MCF 10A (cell line): Measurements from ENCODE around the gene APLF. TPM values are rescaled to one million over a fixed set of nuclear protein-coding genes. Genes with fewer than 3 reads are reported as not detected.

ENCODE experiments used
- BruUV-seq: library from RNA; stranded (reverse); fragments of 400-500 nt; replicated peaks from 2 replicates; lab custom pipeline; 2021; lab: Mats Ljungman, UMichigan
- CTCF ChIA-PET: fragments of 300-600 bp; sonication (Branson Sonifier 250); formaldehyde crosslinking; extraction: SDS; loops from one replicate; lab custom pipeline; 2021; ENCODE audit warnings: antibody characterized with exemption, inconsistent platforms; lab: Yijun Ruan, JAX
- POLR2A ChIA-PET: fragments of 300-600, 350-650 bp; sonication (Branson Sonifier 250); formaldehyde crosslinking; extraction: SDS; loops from one replicate; lab custom pipeline; 2020; ENCODE audit warnings: antibody characterized with exemption, inconsistent platforms; lab: Yijun Ruan, JAX
- DNase-seq: peaks from one replicate; pipeline ENCODE4 v3.0.0-alpha.2; 2018; ENCODE audit not compliant: unreplicated experiment
- H3K27ac Mint-ChIP-seq: one replicate; pipeline ENCODE4 v1.8.0; 2022; ENCODE audit warnings: mild to moderate bottlenecking, low read depth, mixed read lengths; ENCODE audit not compliant: unreplicated experiment
- H3K27me3 Mint-ChIP-seq: one replicate; pipeline ENCODE4 v1.8.0; 2022; ENCODE audit warnings: mixed read lengths; ENCODE audit not compliant: insufficient read depth, unreplicated experiment
- H3K36me3 Mint-ChIP-seq: one replicate; pipeline ENCODE4 v1.8.0; 2022; ENCODE audit warnings: mild to moderate bottlenecking, moderate library complexity, mixed read lengths; ENCODE audit not compliant: insufficient read depth, unreplicated experiment
- H3K4me1 Mint-ChIP-seq: one replicate; pipeline ENCODE4 v1.8.0; 2022; ENCODE audit warnings: mixed read lengths; ENCODE audit not compliant: insufficient read depth, unreplicated experiment
- H3K4me3 Mint-ChIP-seq: one replicate; pipeline ENCODE4 v1.8.0; 2022; ENCODE audit warnings: mild to moderate bottlenecking, moderate library complexity, mixed read lengths; ENCODE audit not compliant: unreplicated experiment
- H3K9me3 Mint-ChIP-seq: one replicate; pipeline ENCODE4 v1.8.0; 2022; ENCODE audit warnings: mixed read lengths; ENCODE audit not compliant: unreplicated experiment
- CTCF ChIP-seq: fragments of 200-600 bp; IDR thresholded peaks from one replicate; pipeline ENCODE4 v1.8.0; 2022; ENCODE audit warnings: antibody characterized with exemption, mild to moderate bottlenecking; ENCODE audit not compliant: unreplicated experiment
- intact Hi-C: fragments of 100-400 bp; cut with micrococcal nuclease; formaldehyde crosslinking; loops from 2 replicates; pipeline ENCODE4 v1.14.1; 2022
- total RNA-seq: library from RNA; stranded (reverse); gene quantifications from 2 replicates; pipeline ENCODE4 v1.2.3, GENCODE V29; 2022

The APLF gene
- total RNA-seq, 1 experiment from 2014 or later, result 4.0 TPM

GRCh38 chr2:68505603-68506159 is 38.3 kb downstream of the APLF start:
- H3K9me3 Mint-ChIP-seq, result no peaks in the 10 kb centered on the region
- CTCF ChIA-PET, result no interaction called here
- no peaks in the 10 kb centered on the region for H3K36me3 Mint-ChIP-seq
- no peaks in the 10 kb centered on the region for H3K27me3 Mint-ChIP-seq
- no peak overlapping the region for H3K27ac Mint-ChIP-seq
- no TSS peak for BruUV-seq
- intact Hi-C loops, result no loop called here
- H3K4me3 Mint-ChIP-seq, result no peak overlapping the region
- DNase-seq, result no peak
- H3K4me1 Mint-ChIP-seq, result no peaks in the 10 kb centered on the region
- TF ChIP-seq CTCF, result no peak
- POLR2A ChIA-PET, result interaction anchor here (1.2 kb wide), 1 partner anchor 8 kb away, joined by 3 read pairs; no protein-coding TSS in a partner anchor

GRCh38 chr2:68506170-68506569 is 38.8 kb downstream of the APLF start:
- H3K27me3 Mint-ChIP-seq, result no peaks in the 10 kb centered on the region
- no peak overlapping the region for H3K27ac Mint-ChIP-seq
- no peak overlapping the region for H3K4me3 Mint-ChIP-seq
- BruUV-seq, result no TSS peak
- ChIA-PET POLR2A (interaction anchor here (1.2 kb wide), 1 partner anchor 8 kb away, joined by 3 read pairs; no protein-coding TSS in a partner anchor), CTCF (no interaction called here)
- no peaks in the 10 kb centered on the region for H3K36me3 Mint-ChIP-seq
- intact Hi-C loops, result no loop called here
- no peak for DNase-seq
- TF ChIP-seq CTCF, result no peak
- no peaks in the 10 kb centered on the region for H3K9me3 Mint-ChIP-seq
- H3K4me1 Mint-ChIP-seq, result no peaks in the 10 kb centered on the region

GRCh38 chr2:68512326-68512725 is 44.9 kb downstream of the APLF start:
- no TSS peak for BruUV-seq
- no peak for TF ChIP-seq CTCF
- no peaks in the 10 kb centered on the region for H3K36me3 Mint-ChIP-seq
- no peak overlapping the region for H3K4me3 Mint-ChIP-seq
- H3K27me3 Mint-ChIP-seq, result no peaks in the 10 kb centered on the region
- POLR2A ChIA-PET, result interaction anchor here (1.0 kb wide), 1 partner anchor 11 kb away, joined by 3 read pairs; no protein-coding TSS in a partner anchor
- intact Hi-C loops, result no loop called here
- H3K9me3 Mint-ChIP-seq, result no peaks in the 10 kb centered on the region
- DNase-seq, result no peak
- H3K4me1 Mint-ChIP-seq, result no peaks in the 10 kb centered on the region
- CTCF ChIA-PET, result interaction anchor here (1.1 to 1.4 kb wide), 2 partner anchors 83 to 197 kb away, joined by 3 to 5 read pairs; no protein-coding TSS in a partner anchor
- H3K27ac Mint-ChIP-seq, result no peak overlapping the region

GRCh38 chr2:68512966-68513365 is 45.6 kb downstream of the APLF start:
- H3K9me3 Mint-ChIP-seq, result no peaks in the 10 kb centered on the region
- no peak for TF ChIP-seq CTCF
- H3K4me3 Mint-ChIP-seq, result no peak overlapping the region
- BruUV-seq, result no TSS peak
- intact Hi-C loops, result no loop called here
- H3K27ac Mint-ChIP-seq, result no peak overlapping the region
- no peaks in the 10 kb centered on the region for H3K36me3 Mint-ChIP-seq
- POLR2A ChIA-PET, result interaction anchor here (1.0 kb wide), 1 partner anchor 11 kb away, joined by 3 read pairs; no protein-coding TSS in a partner anchor
- DNase-seq, result no peak
- no peaks in the 10 kb centered on the region for H3K27me3 Mint-ChIP-seq
- no peaks in the 10 kb centered on the region for H3K4me1 Mint-ChIP-seq
- CTCF ChIA-PET, result interaction anchor here (1.1 kb wide), 1 partner anchor 82 kb away, joined by 5 read pairs; no protein-coding TSS in a partner anchor
